ENCODE results near the gene DDT.
"Not testable (repeated sequence)": the region's sequence is repeated elsewhere in the genome, so short reads cannot be mapped to it uniquely, and the experiment has no call there.

The DDT gene

DNA sequence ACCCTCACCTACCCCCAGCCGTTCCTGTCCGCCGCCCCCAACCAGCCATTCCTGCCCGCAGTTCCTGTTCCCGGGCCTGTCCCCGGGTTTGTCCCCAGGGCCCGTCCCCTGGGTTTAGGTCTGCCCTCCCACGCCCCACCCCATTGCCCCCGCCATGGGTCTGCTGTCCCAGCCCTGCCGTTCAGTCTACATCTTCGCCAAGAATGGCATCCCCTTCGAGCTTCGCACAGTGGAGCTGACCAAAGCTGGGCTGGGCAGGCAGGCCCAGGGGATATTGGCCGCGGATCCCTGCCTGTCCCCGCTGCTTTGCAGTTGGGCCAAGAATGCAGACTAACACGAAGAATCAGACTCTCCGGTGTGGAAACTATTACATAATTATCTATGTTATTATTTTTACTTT is 24.5 kb downstream of the DDT start:
- not testable (repeated sequence) for DNase-seq

DNA sequence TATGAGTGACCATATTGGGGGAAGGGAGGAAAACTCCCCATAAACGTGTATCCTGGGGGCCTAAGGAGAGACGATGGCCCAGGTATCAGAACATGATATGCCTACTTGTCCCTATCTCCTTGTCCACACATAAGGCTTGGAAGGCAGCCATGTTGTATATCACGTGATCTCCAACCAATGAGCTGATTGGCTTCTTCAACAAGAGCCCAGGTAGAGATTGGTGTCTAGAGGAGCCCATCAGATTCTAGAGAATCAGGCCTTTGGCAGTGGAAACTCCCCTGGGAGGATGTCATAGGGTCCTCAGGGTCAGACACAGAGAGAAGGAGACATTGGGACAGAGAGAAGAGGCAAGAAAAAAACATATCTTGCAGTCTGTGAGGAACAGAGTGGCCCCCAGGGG is 26.9 kb downstream of the DDT start:
- DNase-seq, result not testable (repeated sequence)

DNA sequence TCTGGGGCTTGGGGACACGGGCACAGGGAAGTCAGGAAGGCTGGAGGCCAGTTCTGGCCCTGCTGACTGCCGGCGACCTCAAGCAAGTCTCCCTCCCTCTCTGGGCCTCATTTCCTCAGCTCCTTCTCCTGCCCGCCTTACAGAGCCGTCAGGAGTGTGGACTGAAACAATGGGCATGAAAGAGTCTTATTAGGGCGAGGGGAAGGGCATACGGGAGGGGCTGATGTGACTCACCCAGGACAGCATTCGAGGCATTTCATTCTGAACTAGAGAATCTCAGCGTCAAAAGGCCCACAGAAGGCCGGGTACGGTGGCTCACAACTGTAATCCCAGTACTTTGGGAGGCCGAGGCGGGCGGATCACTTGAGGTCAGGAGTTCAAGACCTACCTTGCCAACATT is 34.1 kb downstream of the DDT start:
- not testable (repeated sequence) for DNase-seq

DNA sequence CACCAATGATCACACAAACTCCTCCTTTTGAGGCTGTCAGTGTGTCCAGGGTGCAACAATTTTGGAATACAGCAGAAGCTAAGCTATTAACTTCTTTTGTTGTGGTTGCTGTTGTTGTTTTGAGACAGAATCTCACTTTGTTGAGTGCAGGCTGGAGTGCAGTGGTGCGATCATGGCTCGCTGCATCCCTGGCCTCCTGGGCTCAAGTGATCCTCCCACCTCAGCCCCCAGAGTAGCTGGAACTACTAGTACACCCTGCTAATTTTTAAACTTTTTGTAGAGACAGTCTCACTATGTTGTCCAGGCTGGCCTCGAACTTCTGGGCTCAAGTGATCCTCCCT is 35.3 kb downstream of the DDT start:
- no peak for DNase-seq

DNA sequence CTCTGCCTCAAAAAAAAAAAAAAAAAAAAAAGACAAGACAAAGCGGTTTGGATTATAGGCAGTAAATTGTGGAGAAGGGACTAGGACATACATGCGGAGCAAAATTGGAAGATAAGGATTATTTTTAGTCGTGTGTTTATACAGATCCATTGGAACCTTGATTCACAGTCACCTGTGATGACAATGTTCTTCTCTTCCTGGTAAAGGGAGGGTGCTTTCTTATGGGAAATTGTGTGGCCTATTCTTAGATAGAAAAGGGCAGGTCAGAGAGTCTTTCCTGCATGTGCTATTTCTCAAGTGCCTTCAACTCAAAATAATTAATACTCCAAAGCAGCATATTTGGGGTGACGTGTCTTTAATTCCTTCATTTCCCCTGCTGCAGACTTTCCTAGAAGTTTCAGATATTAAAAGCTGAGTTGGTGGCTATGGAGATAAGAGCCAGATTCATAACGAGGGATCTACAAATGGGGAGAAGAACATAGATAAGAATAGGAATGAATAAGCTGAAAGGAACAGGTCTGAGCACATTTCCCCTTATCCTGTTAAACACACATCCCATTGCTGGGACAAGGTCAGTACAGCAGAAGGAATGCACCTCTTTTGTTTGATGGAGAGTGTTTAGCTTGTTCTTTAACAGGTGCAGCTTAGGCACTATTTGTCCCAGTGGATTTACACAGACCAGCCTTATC is 35.8 kb downstream of the DDT start:
- no peak for DNase-seq

DNA sequence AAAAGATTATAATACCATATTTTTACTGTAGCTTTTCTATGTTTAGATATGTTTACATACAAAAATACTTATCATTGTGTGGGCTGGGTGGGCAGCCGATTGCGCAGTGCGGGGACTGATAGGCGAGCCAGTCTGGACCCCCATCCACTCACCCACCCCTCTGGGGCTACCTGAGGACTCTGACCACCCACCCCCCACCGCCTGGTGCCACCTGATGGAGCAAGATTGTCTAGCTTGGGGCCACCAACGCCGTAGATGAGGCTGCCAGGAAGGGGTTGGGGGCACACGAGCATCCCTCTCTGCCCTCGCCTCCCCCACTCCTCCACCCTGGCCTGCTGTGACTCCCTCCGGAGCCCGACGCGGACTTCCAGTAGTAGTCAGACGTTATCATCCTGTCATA is 47.7 kb downstream of the DDT start:
- no peak for DNase-seq

DNA sequence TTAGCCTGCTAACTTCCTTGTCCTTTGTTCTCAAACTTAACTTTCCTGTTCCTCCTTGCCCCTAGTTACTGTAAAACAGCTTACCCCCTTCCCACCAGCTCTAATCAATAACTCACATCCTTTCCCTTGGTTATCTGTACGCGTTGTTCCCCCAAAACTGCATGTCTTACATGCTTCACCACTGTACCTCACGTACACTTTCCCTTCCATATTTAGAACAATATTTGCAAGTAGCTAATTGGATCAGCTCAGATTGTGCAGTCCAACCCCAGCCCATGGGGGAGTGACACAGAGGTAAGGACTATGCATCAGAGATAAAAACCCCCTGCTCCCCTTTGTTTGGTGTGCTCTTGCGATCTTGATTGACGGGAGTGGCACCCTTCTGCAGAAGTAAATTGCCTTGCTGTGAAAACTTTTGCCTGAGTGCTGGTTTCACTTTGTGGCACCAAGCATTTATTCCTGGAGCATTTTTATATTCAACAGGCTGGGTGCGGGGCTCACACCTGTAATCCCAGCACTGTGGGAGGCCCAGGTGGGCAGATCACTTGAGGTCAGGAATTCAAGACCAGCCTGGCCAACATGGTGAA is 49.1 kb downstream of the DDT start:
- DNase-seq, result no peak

DNA sequence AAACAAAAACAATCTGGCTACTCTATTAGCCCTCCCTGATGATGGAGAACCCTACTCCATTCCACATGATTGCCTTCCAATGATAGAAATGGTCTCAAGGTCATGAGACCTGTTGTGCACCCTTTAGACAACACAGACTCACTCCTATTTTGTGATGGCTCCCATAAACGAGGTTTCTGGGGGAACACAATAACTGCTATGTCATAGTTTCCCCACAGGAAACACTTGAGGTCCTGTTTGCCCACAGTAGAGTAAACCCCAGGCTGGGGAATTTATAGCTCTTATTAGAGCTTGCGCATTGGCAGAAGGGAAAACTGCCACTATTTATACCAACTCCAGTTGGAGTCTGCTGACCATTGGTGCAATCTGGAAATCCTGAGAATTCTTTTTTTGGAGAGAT is 51.3 kb downstream of the DDT start:
- no peak for DNase-seq

DNA sequence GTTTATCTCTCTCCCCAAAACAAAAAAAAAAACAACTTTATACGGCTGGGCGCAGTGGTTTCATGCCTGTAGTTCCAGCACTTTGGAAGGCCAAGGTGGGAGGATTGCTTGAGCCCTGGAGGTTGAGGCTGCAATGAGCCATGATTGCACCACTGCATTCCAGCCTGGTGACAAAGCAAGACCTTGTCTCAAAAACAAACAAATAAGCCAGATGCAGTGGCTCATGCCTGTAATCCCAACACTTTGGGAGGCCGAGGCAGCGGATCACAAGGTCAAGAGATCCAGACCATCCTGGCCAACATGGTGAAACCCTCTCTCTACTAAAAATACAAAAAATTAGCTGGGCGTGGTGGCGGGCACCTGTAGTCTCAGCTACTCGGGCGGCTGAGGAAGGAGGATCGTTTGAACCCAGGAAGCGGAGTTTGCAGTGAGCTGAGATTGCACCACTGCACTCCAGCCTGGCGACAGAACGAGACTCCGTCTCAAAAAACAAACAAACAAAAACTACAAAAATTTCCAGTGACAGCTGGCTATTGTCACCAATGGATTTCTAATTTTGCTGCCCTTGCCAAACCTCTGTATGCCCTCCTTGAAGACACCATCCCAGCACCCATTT is 52.5 kb downstream of the DDT start:
- DNase-seq, result not testable (repeated sequence)
